ENCODE measurements around the gene USP13. TPM values are rescaled to one million over a fixed set of nuclear protein-coding genes. Genes with fewer than 3 reads are reported as not detected.

The USP13 gene
- total RNA-seq, 1 experiment from 2014 or later = 22.7 TPM

GRCh38 chr3:179666030-179666429 lies 13.2 kb downstream of the USP13 start:
- POLR2A ChIA-PET = no interaction called here
- no peak for ATAC-seq
- Histone ChIP-seq H3K36me3 (ENCODE audit: control insufficient read depth in 1 of 2, insufficient read depth in 2 of 2, low read length in 2 of 2) (no peaks in the 10 kb centered on the region), H3K4me1 (ENCODE audit: control insufficient read depth in 1 of 2, insufficient read depth in 2 of 2, low read length in 2 of 2) (no peaks in the 10 kb centered on the region), H4K20me1 (ENCODE audit: insufficient read depth) (no peaks in the 10 kb centered on the region), H3K79me2 (ENCODE audit: insufficient read depth, low read length) (peaks cover 93% of the 10 kb centered on the region), H3K9ac (ENCODE audit: low read length) (no peak overlapping the region), H3K9me3 (ENCODE audit: control insufficient read depth in 1 of 2, insufficient read depth in 1 of 2, low read depth in 1 of 2, low read length in 2 of 2) (no peaks in the 10 kb centered on the region), H3K9me2 (ENCODE audit: insufficient read depth) (no peaks in the 10 kb centered on the region), H2AFZ (ENCODE audit: low read depth, low read length, poor library complexity, severe bottlenecking) (no peak overlapping the region), H3K4me2 (ENCODE audit: low read length) (no peak overlapping the region), H3K27me3 (ENCODE audit: insufficient read depth, low read length) (no peaks in the 10 kb centered on the region), H3K27ac (ENCODE audit: low read depth, low read length) (no peak overlapping the region), H3K4me3 (replicated peaks in 1 of 2; ENCODE audit: low read depth in 1 of 2, low read length in 2 of 2) (no peak overlapping the region)
- intact Hi-C loops (cut with micrococcal nuclease) = no loop called here
- no peak for DNase-seq (ENCODE audit: low read depth, low spot score)
- TF ChIP-seq SP1 (IDR thresholded peaks at IDR 0.05; ENCODE audit: low read depth) = no peak
- TF ChIP-seq ZFX (IDR thresholded peaks at IDR 0.05) = no peak
- TF ChIP-seq CBX3 (IDR thresholded peaks at IDR 0.05; ENCODE audit: low read depth) = no peak
- TF ChIP-seq ZBTB33 (IDR thresholded peaks at IDR 0.05; ENCODE audit: extremely low read depth, insufficient replicate concordance, low read length) = no peak
- no peak for TF ChIP-seq TCF7L2 (IDR thresholded peaks at IDR 0.05; ENCODE audit: borderline replicate concordance, extremely low read depth, insufficient read depth, insufficient read length)
- no peak for TF ChIP-seq JUND (IDR thresholded peaks at IDR 0.05)
- TF ChIP-seq SIN3A (IDR thresholded peaks at IDR 0.05; ENCODE audit: low read depth) = no peak
- TF ChIP-seq MAX (IDR thresholded peaks at IDR 0.05) = no peak
- TF ChIP-seq EZH2phosphoT487 (IDR thresholded peaks at IDR 0.05; ENCODE audit: borderline replicate concordance) = no peak
- TF ChIP-seq YY1 (IDR thresholded peaks at IDR 0.05; ENCODE audit: extremely low read depth, insufficient replicate concordance, low read depth, low read length) = no peak
- TF ChIP-seq EGR1 (IDR thresholded peaks at IDR 0.05; ENCODE audit: low read depth) = no peak
- no peak for TF ChIP-seq CEBPB (IDR thresholded peaks at IDR 0.05; ENCODE audit: low read depth)
- no peak for TF ChIP-seq CTCF (IDR thresholded peaks at IDR 0.05 in 2 of 3, conservative IDR thresholded peaks at IDR 0.05 in 1 of 3; ENCODE audit: borderline replicate concordance in 1 of 3, insufficient read depth in 1 of 3, low read depth in 2 of 3, low read length in 2 of 3)
- no peak for TF ChIP-seq POLR2A (IDR thresholded peaks at IDR 0.05; ENCODE audit: borderline replicate concordance, extremely low read depth, insufficient read depth, insufficient read length)
- no peak for TF ChIP-seq EZH2 (IDR thresholded peaks at IDR 0.05)
- no peak for TF ChIP-seq POLR2AphosphoS5 (IDR thresholded peaks at IDR 0.05; ENCODE audit: low read depth, low read length)
- no peak for TF ChIP-seq SRF (IDR thresholded peaks at IDR 0.05; ENCODE audit: low read depth)
- TF ChIP-seq ATF3 (IDR thresholded peaks at IDR 0.05) = no peak
- CTCF ChIA-PET = interaction anchor here (1.0 kb wide), 1 partner anchor 16 kb away, joined by 5 read pairs; no protein-coding TSS in a partner anchor
- RAD21 ChIA-PET (ENCODE audit: low non-redundant PET in 1 of 2, low total read pairs in 2 of 2, uncharacterized antibody in 2 of 2, unreplicated experiment in 2 of 2) = no interaction called here
- BruUV-seq (replicated peaks) = no TSS peak

Measured in HCT116 (cell line).